ENCODE measurements around the gene ACE.
"Not testable (repeated sequence)": the region's sequence is repeated elsewhere in the genome, so short reads cannot be mapped to it uniquely, and the experiment has no call there.

Gene ACE

DNA sequence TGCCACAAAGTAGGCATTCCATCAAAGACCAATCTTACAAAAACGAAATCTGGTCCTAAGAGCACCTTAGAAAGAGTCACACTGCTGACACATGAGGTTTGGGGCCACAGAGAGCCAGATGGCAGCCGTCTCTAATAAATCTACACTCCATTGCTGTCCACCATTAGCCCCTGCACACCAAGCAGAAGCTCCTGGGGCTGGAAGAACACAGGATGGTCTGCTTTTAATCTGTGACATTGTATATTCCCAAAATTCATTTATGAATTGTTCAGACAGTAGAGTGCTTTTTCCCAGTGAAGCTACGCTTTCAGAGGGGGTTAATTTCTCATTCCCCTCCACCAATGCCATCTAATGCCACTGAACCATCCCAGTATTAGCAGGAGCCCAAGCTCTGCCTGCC is 32.4 kb upstream of the ACE start:
- DNase-seq (ENCODE audit: low spot score), result no peak

DNA sequence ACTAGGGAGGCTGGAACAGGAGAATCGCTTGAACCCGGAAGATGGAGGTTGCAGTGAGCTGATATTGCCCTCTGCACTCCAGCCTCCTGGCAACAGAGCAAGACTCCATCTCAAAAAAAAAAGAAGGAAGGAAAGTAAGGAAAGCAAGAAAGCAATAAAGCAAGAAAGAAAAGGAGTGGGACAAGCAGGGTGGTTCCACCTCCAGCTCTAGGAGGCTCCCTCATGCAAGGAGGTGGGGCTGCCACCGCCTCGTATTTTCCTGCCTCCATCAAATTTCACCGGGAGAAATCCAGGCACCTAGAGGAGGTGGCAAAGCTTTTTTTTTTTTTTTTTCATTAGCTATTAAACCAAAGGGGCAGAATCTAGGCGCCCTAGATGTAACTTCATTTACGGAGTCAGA is 31.8 kb upstream of the ACE start:
- no peak for DNase-seq (ENCODE audit: low spot score)

DNA sequence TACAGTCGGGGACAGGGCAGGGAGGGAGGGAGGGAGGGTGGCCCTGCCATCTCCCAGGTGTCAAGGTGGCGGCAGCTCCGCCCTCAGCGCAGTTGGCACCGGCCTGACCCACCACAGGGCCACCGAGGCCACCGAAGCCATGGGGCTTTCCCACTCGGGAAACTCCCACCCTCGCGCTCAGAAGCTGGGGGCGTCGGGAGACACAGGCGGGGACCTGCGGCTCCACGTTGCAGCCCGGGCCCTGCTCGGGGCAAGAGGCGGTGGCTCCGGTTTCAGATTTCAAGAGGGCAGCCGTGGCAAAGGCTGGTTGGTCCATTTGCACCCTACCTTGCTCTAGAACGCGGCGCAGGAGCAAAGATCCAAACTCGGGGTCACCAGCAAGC is 31.3 kb upstream of the ACE start:
- no peak for DNase-seq (ENCODE audit: low spot score)

DNA sequence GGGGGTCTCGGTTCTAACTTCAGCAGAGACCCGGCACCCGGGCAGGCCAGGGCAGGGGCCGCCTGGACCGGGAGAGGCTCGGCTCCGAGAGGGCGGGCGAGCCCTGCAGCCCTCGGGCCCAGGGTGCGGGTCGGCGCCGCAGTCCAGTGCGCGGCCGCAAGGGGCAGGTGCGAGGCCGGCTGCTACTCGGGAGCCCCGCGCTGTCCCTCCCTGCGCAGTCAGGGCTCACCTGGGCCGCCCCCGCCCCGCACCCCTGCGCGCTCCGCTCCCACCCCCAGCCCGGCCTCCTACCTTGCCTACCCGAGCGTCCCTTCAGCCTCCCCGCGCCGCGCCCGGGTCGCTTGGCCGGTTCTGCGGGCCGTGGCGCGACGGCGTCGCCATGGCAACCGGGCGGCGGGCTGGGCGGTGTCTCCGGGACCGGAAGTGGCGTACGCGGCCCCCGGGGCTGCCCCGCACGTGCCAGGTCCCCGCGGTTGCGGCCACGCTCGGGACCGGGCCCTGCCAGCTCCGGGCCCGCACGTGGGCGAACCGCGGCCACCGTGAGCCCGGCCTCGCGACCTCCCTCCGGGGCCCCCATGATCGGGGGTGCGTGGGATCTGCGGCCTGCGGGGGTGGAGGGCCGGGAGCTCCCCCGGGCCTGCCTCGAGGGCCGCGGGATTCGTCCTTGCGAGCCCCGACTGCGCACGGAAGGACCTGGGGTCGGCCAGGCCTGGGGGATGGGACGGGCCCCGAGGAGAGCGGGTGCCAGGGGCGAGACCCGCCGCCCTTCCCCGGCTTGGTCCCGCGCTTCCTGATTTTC is 30.7 kb upstream of the ACE start, which contains the start of gene CYB561:
Gene CYB561, minus strand, starts transcription at position 353 of the 799 bp plus-strand sequence. CDS start 8,759 bp downstream, outside the sequence.
- peak; percentile 69 for DNase-seq (ENCODE audit: low spot score)

DNA sequence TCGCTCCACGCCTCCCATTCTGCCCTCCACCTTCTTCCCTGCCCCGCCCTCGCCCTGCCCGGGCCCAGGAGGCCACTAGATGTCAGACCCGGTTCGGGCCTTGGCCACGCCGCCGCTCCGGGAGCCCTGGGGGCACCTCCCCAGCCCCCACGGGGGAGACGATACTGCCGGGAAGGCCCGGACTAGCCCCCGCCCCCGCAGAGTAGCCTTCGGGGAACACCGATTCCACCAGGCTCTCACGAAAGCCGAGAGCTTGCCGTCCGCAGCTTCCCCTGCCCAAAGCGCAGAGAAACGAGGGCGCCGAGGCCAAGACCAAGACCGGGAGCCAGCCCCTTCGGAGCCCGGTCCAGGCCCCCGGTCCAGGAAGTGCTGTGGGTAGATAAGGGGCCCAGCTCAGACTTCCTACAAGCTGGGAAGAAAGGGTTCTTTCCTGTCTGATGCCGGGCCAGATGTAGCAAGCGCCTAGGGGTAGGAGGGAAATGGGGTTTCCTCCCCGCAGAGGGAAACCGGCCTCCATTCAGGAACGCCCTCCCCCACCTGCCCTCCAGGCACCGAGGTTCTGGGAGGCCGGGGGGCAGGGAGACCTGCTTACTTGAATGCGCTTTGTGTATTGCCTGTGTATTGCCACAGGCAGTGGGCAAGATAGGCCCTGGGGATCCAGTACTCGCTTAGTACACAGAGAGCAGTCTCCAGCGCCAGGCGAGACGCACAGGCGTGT is 29.9 kb upstream of the ACE start:
- DNase-seq (ENCODE audit: low spot score), result no peak

DNA sequence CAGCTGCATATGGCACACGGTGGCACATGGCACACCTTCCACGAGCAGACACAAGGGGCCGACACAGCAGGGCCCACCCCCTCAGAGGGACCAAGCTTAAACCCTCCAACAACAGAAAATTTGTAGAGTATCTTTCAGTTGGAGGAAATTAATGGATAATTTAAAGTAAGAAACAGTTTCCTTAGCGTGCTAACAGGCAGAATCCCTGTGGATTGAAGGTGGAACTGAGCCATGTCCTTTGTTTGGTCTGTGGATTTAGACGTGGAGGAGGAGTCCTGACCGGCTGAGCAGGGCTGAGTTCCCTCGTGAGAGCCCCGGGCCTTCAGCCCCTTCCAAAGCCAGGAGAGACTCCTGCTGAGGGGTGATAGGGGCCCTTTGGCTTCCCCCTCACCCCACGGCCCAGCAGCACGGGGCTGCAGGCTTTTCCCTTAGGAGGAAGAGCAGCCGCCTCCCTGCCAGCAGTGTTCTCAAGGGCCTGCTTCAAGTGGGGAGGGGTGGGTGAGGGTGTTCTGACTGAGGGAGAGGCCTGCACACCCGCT is 29.3 kb upstream of the ACE start:
- DNase-seq (ENCODE audit: low spot score), result no peak

DNA sequence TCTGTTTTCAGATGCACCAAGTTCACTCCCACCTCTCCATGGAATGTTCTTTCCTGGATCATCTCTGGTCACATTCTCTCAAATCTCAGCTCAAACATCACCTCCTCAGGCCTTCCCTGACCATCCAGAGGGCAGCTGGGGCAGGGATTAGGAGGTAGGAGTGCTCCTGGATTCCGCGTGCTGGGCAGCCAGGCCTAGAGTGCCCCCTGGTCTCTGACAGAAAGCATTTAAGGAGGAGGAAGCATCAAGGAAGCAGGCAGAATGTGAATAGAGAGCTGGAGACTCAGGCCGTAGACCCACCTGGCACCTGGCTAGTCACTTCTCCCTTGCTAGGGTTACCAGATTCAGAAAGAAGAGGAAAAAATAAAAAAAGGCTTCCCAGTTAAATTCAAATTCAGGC is 28.2 kb upstream of the ACE start:
- no peak for DNase-seq (ENCODE audit: low spot score)

DNA sequence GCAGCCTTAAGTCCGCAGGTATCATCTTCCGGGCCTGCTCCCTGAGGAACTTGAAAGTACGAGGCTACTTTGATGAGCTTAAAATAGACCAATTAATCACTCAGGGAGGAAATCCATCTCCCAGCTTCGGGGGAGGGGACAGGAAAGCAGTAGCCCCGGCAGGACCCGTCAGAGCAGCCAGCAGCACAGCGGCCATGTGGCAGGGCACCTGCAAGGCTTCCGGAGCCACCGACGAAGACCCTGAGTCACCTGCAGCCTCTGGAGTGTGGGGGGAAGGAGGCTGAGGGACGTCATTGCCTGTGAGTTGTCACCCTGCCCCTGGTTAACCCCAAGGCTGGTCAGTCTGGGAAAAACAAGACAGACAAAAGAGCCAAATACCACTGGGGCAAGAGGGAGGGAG is 26.3 kb upstream of the ACE start:
- no peak for DNase-seq (ENCODE audit: low spot score)

DNA sequence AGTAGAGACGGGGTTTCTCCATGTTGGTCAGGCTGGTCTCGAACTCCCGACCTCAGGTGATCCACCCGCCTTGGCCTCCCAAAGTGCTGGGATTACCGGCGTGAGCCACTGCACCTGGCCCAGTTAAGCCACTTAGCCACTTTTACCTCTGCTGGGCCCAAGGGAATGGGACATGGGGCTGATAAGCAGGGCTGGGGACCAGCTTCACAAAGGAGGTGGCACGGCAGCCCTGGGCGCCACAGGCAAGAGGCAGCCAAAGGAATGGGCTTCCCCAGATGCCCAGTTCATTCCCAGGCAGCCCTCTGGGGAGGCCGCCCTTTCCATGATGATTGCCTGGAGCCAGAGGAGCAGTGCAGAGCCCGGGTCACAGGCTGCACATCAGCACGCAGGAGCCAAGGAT is 25.7 kb upstream of the ACE start:
- no peak for DNase-seq (ENCODE audit: low spot score)

DNA sequence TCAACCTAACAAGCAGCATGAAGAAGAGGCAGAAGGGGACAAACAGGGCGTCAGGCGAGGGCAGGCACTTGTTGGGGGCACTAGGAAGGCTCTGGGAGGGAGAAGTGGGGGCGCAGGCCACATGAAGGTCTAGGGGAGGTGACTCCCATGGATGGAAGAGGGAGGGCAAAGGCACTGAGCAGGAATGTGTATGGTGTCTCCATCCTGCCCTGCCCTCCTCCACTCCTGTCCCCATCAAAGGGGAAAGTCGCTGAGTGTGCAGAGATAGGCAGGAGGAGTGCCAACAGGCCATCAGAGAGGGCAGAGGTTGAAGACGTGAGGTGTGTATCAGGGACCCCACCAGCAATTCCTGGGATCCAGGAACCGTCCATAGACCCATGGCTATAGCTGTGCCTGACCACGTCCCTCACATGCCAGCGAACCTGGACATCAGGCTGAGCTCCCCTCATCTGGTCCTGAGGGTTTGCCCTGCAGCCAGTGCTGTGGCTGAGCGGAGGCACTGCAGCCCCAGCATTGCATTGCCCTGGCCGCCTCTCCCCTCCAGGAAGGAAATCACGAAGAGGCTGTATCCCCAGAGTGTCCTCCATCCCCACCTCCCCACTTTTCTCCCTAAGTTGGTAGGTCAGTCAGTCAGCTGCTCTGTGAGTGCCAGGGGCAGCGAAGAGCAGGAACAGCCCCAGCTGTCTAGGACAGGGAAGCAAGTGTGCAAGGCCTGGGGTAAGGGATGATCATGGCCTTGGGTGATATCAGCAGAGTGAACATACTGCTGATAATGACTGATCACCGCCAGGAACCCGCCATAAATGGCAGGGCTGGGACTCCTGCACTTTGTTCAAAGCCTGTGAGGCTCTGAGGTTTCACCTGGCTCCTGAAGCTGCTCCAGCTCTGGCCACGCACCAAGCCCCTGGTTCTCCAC is 24.6 kb upstream of the ACE start:
- DNase-seq (ENCODE audit: low spot score), result no peak

DNA sequence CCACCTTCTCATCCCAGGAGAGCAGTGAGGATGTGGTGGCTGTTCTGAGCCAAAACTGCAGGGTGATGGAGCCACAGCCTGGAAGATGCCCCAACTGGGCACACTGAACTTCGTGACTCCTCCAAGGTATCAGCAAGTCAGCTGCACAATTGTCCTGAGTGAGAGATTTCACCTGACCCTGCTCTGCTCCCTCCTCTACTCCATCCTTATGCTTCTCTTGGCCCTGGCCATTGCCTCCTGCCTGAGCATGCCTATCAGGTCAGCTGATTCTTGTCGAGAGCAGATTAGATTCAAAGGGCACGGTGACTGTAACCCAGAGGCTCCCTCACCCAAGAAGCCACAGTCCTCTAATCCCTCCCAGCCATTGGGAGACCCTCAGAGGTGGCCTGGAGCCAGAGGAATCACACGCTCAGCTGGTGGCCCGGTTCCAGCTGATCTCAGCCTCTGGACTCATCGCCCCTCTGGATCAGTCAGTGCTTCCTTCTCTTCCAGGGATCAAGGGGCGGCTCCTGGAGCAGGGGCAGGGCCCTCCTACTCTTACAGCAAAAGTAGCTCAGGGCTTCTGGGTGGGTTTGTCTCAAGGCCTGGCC is 23.8 kb upstream of the ACE start:
- DNase-seq (ENCODE audit: low spot score), result no peak

DNA sequence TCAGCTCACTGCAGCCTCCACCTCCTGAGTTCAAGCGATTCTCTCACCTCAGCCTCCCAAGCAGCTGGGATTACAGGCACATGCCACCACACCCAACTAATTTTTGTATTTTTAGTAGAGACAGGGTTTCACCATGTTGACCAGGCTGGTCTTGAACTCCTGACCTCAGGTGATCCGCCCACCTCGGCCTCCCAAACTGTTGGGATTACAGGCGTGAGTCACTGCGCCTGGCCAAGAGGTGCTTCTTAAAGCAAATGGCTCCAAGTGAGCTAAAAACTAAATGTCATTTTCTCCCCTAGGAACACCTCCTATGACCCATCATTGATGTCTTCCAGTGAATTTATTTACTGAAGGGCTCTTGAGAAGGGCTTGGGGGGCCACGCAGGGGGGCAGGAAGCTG is 22.5 kb upstream of the ACE start:
- not testable (repeated sequence) for DNase-seq (ENCODE audit: low spot score)

DNA sequence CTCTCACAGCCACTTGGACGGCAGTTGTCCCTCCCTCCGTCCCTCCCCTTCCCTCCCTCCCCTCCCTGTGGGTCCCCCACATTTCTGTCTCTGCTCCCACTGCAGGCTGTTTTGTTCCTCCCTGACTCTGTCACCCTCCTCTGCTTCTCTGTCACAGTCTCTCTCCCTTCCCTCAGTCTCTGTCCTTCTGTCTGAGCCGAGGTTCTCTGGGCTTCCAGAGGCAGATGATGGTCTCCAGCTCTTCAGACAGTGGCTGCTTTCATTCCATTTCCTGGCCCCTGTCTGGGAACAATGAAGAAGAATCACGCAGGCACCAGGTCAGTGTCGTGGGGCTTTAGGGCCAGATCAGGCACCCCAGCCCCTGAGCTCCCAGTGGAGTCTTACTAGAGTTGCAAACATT is 21.9 kb upstream of the ACE start:
- DNase-seq (ENCODE audit: low spot score), result no peak

DNA sequence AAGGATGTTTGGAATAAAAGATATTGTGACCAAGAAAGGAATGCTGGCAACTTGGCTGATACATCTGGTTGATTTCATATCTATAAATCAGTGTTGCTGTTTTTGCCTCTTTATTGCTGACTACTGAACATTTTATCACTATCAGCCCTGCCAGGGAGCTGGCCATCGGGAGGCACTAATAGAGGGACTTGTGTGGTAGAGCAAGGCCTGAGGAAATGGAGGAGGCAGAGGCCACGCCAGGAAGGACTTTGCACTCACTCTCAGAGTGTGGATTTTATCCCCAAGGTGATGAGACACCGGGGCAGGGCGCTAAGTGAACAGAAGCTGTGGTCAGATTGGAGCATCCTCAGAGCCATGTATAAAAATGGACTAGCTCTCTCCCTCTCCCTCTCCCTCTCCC is 21.4 kb upstream of the ACE start:
- DNase-seq (ENCODE audit: low spot score), result no peak

DNA sequence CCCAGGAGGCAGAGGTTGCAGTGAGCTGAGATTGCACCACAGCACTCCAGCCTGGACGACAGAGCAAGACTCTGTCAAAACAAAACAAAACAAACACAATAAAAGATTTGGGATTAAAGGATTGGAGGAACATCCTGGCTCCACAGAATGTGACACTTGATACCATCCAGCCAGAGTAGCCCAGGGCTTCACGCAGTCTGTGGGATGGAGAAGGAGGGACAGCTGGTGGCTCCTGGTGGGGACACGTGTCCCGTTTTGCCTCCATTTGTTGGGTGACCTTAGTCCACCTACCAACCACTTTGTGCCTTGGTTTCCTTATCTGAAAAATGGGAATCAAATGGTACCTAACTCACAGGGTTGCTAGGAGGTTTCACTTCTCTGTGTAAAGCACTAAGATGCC is 18.4 kb upstream of the ACE start:
- no peak for DNase-seq (ENCODE audit: low spot score)

DNA sequence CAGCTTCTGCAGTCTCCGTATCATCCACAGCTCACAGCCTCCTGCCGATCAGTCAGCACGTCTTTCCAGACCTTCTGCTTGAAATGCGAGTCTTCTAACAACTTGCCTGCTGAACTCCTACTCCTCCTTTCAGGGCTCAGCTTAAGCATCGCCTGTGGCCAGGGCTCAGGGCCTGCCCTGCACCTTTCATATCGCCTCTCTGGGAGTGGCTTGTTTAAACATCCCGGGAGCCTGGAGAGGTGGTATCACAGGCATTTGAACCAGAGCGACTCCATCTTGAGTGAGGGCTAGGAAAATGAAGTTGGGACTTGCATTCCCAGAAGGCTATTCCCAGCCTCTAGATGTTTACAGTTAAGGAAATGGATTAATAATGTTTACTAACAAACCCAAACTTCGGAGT is 16.8 kb upstream of the ACE start:
- no peak for DNase-seq (ENCODE audit: low spot score)

DNA sequence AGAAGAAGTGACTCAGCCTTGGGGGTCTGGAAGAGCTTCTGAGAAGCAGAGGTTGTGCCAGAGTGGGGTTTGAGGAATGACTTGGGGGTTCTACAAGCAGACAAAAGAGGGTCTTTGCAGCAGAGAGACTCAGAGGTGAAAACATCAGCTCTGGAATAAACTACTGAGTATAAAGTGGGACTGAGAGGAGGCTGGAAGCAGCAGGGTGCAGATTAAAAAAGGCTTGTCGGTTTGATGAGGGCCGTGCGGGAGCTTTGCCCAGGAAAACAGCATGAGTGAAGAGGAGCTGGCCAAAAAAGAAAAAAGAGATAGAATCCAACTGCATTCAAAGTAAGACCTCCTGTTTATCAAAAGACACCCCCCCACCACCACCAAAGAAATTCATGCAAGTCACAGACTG is 13.1 kb upstream of the ACE start:
- no peak for DNase-seq (ENCODE audit: low spot score)

DNA sequence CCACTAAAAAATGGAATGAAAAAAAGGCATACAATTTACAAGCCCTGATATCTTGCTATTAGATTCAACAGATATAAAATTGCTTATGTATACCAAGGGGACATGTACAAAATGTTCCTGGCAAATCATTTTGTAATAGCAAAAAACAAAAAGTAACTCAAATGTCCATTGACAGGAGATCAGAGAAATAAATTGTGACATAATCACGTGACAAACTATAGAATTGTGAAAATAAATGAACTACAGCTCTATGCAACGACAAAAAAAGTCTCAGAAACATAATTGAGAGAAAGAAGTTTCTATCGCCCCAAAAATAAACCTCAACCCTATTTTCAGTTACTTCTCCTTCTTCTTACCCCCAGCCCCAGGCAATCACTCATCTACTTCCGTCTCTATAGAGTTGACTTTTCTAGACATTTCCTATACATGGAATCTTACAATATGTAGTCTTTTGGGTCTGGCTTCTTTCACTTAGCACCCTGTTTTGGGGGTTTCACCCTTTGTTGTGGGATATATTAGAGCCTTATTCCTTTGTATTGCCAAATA is 12.1 kb upstream of the ACE start:
- DNase-seq (ENCODE audit: low spot score), result no peak

DNA sequence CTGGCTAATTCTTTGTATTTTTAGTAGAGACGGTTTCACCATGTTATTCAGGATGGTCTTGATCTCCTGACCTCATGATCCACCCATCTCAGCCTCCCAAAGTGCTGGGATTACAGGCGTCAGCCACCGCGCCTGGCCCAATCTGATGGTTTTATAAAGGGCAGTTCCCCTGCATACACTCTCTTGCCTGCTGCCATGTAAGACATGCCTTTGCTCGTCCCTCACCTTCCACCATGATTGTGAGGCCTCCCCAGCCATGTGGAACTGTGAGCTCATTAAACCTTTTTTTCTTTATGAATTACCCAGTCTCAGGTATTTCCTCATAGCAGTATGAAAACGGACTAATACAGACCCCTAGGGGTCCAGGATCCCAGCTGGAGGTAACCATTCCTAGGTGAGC is 8.8 kb upstream of the ACE start:
- not testable (repeated sequence) for DNase-seq (ENCODE audit: low spot score)

DNA sequence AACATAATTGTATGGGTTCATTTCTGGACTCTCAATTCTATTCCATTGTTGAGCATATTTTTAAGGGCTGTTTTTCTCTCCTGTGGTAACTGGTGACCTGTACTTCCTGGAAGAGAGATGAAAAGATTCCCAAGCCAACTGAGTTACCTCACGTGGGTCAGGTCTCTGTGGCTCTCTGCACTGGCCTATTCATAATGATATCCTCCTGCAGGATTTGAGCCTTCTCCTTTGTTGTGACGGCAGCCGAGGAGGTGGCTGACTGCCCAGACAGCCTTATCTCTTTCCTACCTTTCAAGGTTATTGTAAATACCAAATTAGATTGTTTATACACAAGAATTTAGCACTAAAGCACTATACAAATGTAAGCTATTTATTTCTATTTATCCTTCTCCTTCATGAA is 2.7 kb upstream of the ACE start:
- DNase-seq (ENCODE audit: low spot score), result no peak

DNA sequence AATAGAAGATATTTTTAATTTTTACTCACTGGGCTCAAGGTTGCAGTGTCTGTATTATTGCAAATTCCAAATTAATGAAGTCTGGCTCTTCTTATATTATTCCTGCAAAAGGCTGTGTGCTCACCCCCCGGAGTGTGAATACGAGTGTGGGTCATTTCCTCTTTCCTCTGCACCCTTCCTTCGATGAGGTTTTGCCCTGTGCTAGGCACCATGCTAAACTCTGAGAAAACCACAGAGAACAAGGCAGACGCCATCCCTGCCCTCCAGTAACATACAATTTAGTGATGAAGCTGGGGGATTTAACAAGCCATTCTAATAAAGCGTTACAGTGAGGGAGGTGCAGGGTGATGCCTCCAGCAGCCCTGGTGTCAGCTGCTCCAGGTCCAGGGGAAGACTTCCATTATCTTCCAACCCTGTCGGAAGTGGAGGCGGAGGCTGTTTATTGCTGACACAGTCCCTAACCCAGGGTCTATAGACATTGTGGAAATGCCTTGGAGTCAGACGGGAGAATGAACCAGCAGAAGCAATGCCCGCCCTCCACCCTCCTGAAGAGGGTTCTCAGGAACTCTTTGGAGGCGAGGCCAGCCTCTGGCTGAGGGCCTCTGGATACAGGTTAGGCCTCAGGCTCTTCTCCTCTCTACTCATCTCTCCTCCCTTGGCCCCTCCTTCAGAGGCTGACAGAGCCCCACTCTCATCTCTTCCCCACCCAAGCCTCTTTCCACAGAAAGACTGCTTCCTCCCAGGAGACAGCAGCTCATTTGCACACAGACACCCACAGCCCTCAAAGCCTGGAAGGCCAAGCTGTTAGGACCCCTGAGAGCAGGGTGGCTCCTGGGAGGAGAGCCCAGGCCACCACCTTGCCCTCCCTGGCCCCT is 2.0 kb upstream of the ACE start:
- no peak for DNase-seq (ENCODE audit: low spot score)

Data from NAMALWA (cell line).